Pons (tissue), 1 donor: Measurements from ENCODE around the gene PARVB.

Experiments
- DNase-seq: peaks from one replicate; pipeline ENCODE4 v3.0.0-alpha.2; 2016; ENCODE audit warnings: low spot score

Gene PARVB

DNA sequence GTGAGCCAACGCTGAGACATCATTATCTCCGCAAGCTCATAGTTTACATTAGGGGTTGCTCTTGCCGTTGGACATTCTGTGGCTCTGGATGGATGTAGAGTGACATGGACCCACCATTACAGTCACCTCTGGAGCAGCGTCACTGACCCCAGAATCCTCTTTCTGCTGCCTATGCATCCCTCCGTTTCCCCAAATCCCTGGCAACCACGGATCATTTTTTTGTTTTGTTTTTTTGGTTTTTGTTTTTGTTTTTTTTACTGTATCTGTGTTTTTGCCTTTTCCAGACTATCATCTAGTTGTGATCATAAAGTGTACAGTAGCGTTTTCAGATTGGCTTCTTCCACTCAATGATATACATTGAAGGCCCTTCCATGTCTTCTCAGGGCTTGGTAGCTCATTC lies 4.0 kb downstream of the PARVB start:
- DNase-seq: no peak

DNA sequence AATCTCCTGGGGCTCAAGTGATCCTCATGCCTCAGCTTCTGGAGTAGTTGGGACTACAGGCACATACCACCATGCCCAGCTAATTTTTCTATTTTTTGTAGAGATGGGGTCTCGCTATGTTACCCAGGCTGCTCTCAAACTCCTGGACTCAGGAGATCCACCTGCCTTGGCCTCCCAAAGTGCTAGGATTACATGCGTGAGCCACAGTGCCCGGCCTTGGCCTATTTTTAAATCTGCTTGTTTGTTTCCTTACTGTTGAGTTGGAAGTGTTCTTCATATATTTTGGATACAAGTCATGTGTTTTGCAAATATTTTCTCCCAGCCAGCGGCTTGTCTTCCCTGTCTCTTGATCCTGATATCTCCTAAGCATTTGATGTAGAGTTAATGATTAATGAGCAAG lies 5.0 kb downstream of the PARVB start:
- no peak for DNase-seq

DNA sequence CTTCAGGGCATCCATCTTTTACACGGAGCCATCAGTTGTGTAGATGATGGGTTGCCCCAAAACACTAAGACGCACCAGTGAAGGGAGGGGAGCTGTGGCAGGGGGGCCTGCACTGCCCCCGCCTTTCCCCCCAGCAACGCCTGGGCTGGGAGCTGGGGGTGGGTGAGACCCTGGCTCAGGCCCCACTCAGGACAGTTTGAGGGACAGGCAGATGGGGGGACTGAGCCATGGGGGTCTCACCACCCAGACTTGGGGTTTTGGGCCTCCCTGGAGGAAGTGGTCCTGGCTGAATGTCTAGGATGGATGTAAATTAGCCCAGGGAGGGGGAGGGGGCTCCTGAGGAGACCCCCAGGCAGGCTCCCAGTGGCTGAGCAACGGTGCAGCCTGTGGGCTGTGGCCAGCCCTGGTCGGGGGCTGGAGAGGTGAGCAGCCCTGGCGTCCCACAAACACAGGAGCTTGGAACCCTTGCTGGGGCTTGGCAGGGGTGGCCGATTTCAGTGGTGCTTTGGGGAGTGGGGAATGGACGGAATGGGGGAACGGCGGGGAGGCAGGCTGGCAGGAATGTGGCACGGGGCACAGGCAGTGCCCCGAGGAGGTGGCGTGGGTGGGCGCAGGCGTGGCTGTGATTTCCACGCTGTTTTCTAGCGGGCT lies 6.1 kb downstream of the PARVB start:
- DNase-seq: no peak

DNA sequence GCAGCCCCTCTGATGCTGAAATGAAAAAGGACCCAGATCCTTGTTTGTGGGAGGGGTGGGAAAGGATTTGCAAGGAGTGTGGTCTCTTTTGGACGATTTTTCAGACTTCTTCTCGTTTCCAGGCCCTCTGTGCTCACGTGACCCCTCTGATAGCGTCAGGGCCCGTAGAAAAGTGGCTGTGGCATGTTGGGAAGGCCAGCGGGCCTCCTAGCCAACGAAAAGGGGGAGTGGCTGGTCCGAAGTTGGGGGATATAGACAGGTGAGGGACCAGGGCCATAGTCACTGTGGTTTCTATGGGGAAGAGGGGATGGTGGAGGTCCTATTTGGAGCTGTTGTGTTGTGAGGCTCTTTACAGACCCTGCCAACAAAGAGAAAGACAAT lies 6.6 kb downstream of the PARVB start:
- no peak for DNase-seq

DNA sequence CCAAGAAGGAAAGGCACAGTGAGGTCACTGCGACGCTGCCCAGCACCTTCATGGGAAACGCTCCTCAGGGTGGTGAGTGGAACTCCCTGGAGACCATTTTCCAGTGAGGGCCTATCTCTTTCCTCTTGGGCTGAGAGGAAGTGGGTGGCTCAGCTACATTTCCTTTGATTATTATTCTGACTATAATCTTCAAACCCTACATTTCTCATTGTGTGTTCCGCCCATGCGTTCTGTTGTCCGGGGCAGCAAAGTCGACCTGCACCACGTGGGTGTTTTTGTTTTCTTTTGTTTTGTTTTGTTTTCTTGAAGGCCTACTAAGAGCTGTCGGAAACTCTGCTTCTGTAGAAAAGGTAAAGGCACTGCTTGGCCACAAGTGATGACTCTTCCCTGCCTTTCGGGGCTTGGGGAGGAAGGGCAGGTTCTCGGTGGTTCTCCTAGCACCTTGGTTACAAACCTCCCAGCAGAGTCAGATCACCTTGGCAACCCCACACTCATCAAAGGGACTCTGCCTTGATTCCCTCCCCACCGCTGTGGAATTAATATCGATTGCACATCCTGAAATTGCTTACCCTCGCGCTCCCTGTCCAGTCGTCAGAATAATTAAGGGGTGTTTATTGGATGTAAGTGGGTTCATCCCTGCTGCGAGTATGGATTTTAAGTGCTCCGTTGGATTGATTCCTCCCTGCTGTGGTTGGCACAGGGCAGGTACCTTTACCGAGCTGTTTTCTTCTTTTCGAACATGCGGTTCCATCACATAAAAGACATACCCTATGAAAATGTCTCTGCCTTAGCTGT lies 7.3 kb downstream of the PARVB start:
- no peak for DNase-seq

DNA sequence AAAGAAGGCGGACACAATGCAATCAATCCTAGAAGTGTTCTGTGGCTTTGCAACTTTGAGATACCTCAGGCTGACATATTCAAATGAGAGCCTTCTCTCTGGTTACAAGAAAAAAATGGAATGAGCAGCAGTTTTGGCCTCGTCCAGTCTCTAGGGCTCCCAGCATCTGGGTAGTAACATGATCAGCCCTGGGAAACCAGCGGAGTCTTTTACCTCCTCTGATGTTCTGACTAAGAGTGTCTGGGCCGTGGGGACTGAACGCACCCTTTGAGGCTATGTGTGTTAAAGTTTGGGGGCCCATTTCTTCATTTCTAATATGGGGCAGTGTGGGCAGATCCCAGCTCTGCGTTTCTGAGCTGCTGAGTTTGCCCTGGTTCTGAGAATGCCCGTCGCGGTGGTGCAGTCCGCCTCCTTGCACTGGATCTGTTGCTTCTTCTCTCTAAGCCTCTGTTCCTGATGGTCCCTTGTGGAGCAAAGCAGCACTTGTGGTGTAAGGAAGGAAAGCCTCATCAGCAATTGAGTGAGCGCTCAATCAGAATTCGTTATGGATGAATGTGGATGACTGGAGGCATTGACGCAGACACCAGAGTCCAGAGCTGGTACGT lies 8.1 kb downstream of the PARVB start:
- no peak for DNase-seq

DNA sequence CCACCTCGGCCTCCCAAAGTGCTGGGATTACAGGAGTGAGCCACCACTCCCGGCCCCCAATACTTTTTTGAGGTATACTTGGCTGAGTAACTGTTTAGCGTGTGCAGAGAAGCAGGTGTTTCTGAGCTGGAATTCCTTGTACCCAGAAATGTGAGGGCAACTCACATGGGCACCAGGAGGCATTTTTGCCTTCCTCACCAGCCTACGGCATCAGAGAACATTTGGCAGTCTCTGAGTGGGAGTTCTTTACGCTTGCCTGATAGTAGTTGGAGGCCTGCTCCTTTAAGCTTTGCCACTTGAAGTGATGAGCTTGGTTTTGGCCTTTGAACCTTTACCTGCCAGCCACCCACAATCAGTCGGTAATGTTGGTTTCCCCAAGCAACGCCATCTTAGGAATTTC lies 9.2 kb downstream of the PARVB start:
- no peak for DNase-seq

DNA sequence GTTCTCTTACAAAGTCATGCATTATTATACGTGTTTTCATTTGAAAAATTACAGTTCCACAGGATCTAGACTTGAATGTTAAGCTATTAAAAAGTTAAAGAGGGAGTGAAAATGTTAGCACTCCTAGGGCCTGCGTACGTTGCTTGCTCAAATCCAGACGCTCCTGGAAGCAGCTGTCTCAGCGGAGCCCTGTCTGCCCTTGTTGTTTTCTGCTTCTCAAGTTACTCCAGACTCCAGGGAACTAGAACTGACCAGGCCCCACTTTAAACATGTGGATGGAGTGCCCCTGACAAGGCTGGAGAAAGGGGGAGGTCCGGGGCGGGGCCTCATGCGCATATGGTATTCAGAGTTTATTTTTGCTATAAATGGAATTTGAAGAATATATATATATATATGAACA lies 9.6 kb downstream of the PARVB start:
- no peak for DNase-seq

DNA sequence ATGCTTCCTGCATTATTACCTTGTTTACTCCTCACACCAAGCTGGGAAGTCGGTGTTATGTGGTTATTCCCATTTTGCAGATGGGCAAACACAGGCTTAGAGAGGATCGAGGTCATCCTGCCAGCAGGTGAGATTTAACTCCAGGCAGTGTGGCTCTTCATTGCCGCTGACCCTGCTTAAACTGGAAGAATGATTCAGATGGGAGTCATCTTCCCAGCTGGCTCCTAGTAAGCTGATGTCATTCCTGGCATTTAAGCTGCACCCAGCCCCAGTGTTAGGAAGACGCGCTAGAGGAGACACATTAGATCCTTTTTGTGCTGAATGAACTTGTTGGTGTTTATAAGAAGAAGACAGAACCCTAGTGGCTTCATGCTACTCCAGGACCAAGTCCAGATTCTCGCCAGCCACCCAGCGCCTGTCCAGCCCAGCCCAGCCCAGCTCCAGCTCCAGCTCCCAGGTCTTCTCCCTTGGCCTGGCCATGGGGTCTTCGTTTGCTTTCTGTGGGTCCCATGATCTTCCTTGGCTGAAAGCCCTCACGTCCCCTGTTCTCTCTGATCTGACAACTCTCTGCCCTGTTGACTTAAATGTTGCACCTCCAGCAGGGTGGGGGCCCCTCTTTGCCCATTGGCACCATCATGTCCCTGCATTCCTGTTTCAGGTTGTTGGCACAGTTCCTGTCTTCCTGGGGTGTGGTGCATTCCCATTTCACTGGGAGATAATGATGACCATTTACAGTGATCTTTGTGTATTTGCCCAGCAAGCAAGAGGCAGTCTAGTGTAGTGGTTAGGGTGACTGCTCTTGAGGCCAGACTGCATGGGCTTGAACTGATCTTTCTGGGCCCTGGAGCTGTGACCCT lies 13.6 kb downstream of the PARVB start:
- no peak for DNase-seq

DNA sequence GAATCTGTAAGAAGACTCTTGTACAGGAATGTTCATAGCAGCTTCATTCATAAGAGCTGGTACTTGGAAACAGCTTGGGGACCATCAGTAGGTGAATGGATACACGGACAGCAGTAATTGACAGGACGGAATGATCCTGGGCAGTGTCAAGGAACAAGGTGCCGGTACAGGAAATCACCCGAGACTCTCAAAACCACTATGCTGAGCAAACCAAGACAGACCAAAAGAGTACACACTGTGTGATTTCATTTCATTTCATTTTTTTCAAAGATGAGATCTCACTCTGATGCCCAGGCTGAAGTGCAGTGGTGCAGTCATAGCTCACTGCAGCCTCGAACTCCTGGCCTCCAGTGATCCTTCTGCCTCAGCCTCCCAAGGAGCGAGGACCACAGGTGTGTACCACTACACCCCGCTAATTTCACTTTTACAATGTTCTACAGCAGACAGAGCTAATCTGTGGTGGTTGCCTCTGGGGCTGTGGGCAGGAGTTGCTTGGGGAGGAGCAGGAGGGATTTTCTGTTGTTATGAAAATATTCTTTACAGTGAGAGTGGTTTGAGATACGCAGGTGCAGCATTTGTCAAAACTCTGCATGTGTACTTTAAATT lies 15.6 kb downstream of the PARVB start:
- DNase-seq: no peak

DNA sequence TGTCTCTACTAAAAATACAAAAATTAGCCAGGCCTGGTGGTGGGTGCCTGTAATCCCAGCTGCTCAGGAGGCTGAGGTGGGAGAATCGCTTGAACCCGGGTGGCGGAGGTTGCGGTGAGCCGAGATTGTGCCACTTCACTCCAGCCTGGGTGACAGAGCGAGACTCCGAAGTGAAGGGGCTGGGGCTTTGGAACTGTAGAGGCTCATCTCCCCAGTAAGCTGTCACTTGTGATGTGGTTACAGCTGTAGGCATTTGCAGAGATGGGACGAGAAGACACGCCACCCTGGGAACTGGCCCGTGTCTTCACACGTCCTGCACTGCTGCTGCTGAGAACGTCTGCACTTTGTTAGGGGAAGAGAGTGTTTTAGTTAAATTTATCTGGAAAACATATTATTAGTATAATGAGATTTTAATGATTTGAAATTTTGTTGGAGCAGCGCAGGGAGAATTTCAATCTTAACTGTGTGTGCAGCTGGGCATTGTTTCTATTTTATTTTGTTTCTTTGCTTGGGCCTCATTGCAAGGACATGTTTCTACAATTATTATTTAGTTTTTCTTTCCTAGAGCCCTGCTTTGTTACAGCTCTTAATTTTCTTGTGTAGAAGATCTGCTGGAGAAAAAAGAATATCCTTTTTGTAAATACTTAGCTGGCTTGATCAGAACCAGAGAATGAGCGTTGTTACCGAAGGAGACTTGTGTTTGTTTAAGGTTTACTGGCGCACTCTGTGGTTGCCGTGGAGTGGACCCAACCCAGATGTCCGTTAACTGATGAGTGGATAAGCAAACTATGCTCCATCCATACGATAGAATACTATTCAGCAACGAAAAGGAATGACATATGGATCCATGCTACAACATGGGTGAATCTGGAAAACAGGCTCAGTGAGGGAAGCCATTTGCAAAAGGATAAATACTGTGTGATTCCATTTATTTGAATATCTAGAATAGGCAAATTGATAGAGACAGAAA lies 18.4 kb downstream of the PARVB start:
- no peak for DNase-seq

DNA sequence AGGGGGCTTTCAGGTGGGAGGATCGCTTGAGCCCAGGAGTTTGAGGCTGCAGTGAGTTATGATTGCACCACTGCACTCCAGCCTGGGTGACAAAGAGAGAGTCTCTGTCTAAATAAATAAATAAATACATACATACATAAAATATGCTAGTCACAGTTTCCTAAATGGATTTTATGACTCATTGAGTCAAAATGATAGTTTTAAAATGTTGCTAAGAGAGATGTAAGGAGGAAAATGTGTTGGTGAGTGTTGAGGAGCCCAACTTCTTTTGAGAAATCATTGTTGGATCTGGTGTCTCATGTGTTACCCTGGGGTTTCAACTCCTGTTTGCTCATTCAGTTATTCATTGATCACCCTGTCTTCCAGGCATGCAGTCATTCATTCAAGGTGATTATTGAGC lies 21.0 kb downstream of the PARVB start:
- DNase-seq: no peak

DNA sequence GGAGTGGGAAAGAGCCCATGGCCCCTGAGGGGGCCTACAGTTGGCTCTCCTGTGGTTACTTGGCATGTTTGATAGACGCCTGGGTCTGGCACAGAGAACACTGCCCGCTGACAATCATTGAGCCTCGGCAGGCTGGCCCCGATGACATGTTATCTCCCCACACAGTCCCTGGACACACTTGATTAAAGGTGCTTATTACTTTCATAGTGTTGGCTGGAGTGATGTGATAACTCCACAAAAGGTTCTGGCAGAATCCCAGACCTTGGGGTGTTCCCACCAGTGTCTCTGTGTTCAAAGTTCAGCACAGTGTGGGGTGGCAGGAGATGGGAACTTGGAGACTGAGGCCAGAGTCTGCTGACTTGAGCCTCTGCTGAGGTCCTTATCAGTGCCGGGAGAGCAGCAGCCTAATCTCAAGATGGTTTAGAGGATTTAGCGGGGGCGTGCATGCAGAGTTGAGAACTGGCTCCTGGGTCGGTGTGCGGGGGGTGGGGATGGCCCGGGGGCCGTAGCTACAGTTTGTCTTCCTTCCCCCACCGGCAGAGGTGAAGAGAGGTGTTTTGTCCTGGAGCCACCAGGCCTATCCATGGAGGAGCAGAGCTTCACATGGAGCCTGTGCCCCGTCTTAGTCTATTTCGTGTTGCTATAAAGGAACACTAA lies 22.5 kb downstream of the PARVB start:
- DNase-seq: no peak

DNA sequence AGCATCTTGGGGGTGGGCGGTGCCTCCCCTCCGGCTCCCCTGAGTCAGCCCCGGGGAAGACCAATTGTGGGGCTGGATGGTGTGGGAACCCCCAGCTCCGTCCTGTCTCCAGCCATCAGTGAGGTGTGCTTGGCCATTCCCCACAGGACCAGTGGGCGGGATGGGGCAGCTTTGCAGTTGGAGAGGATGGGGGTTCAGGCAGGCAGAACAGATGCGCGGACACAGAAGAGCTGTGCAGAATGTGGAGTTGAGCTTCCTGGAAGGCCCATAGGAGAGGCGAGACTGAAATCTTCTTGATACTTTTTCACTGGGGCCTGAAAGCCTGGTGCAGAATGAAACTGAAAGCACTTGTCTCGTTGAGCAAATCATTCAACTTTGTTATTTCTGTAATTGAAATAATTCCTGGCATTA lies 23.8 kb downstream of the PARVB start:
- no peak for DNase-seq

DNA sequence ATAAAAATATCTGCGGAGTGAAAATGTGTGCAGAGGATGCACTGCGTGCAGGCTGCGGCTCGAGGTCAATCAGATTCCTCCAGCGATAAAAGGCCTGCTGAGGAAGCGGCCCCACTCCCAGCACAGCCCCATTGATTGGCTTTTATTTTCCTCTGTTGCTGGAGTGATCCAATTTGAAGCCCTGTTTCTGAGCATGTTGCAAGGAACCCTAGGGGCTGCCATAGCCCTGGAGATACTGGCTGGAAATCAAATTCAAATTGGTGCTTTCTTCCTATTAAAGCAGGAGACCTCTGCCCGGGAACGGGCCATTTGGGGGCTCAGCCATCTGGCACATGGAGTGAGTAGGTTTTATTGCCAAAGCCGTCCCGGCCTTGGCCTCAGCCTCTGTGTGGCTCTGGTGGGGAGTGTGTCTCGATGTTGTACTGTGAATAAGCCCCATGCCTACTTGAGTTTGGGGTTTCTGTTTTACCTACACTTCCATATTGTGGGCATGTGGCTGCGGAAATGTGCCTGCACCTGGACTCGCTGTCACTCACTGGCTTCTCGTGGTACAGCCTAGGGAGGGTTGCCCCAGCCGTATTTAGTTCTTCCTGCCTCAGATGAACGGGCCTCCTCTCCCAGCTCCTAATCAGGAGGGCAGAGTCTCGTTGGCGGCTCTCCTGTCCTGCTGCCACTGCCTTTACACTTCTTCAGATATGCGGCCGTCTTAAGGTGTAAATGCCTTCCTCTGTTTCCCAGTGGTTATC lies 25.6 kb downstream of the PARVB start:
- DNase-seq: peak; percentile 26

DNA sequence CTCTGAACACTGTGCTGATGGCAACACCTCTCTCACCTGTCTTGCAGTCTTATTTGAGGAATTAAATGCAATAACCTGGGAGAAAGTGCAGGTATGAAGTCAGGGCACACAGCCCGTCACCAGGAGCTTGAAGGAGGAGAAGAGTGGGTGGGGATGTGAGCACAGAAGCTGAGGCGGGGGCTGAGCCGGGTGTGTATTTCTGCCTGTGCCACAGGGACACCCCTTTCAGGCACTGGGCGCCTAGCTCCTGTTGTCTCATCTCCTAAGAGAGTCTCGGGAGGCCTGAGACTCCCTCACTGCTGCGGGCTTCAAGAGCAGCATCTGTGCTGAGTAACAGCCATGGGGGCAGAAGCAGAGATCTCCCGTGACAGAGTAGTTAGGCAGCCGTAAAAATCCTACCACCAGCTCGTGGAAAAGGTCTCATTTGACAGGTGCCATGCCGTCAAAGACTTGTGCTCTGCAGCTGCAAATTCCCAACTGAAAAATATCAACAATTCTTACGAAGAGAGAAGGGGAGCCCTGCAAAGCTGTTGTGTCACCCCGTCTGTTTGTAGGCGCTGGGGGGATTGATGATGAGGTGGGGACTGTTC lies 26.8 kb downstream of the PARVB start:
- no peak for DNase-seq

DNA sequence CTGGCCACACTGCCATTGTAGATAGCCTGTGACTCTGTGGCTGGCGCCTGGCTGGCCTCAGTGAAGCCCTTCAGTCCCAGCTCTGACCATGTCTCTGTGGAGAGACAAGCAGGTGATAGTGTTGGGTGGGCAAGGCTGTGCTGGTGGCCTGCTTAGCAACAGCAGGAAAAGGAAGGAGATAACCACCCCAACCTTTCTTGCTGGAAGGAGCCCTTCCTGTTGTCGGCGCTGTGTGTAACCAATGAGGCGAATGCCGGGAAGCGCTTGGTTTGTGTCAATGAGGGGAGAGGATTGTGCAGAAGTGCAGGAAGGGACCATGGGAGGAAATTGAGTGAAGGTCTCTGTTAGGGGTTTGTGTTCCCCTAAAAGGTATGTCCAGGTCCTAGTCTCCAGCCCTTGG lies 27.3 kb downstream of the PARVB start:
- DNase-seq: no peak

DNA sequence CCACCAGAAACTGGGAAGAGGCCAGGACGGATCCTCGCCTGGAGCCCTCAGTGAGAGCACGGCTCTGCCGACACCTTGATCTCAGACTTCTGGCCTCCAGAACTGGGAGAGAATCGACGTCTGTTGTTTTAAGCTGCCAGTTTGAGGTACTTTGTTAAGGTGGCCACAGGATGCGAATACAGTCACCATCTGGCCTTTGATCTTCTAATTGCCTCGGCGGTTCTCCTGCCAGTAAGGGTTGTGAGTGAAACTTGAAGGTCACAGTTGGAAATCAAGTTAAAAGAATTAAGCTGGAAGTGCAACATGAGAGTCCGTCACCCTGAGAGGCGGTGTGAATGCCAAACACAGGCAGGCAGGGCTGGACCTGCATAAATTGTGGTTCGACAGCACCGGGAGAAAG lies 27.9 kb downstream of the PARVB start:
- DNase-seq: no peak

DNA sequence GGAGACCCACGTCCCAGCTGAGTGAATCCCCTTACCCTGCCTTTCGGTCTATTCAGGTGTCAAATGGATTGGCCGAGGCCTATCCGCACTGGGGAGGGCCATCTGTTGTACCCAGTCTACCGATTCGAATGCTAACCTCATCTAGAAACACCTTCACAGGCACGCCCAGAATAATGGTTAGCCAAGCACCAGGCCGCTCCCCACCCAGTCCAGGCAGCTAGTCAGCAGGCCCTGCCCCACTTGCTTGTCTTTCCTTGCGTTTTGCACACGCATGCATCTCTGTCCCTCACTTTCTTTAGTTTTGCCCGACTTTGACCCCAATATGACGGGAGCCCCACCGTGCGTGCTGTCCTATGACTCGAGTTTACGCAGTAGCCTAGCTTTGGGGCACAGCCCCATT lies 31.7 kb downstream of the PARVB start:
- DNase-seq: no peak
